Measurements from ENCODE around the gene SECISBP2L.

DNA sequence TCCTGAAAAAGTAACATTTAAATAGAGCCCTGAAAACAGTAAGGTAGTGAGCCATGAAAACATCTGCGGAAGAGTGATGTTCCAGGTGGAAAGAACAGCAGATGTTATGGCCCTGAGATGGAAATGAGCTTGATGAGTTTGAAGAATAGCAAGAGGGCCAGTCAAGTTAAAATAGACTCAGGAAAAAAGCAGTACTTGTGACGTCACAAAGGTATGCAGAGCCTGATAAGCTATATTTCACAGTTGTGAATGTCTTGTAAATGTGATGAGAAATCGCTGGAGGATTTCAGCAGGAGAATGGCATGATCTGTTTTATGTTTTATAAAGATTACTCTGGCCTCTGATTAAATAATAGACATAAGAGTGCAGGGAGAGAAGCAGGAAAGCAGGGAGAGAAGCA is 18.6 kb upstream of the SECISBP2L start:
- TF ChIP-seq CTCF (IDR thresholded peaks at IDR 0.05; ENCODE audit: insufficient read depth, low read length, poor library complexity, severe bottlenecking) (no peak), EZH2phosphoT487 (conservative IDR thresholded peaks at IDR 0.05; ENCODE audit: low read length) (no peak)
